Umbilical cord (tissue), 2 donors: ENCODE results near the gene CTSW. TPM values are rescaled to one million over a fixed set of nuclear protein-coding genes. Genes with fewer than 3 reads are reported as not detected.

Experiments used
- DNase-seq: peaks from one replicate; pipeline ENCODE4 v3.0.0-alpha.2; 2015; ENCODE audit warnings: low spot score
- total RNA-seq: library from RNA; depleted of rRNA; stranded (reverse); fragments of >200 nt; gene quantifications from one replicate; pipeline ENCODE4 v1.2.3, GENCODE V29; 2014; ENCODE audit warnings: low replicate concordance; ENCODE audit not compliant: insufficient read depth

The CTSW gene
- total RNA-seq, 1 donor from 2014 or later: not detected

GRCh38 chr11:65927904-65928397, 48.3 kb downstream of the CTSW start:
- DNase-seq: no peak

DNA sequence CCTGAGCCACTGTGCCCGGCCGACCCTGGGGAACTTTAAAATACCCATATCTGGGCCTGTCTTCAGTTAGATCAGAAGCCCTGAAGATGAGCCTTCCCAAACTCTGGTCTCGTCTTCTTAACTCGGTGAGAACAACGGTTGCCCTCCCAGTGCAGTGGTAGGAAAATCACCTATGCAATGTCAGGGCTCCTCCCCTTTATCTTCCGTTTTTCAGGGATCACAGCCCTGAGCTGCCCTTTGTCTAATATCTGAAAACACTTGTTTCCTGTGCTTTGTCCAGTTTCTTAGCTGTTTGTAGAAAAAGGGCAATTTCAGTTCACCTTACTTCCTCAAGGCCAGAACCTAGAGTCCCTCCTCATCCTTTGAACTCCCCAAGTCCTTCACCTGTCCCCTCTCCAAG, 49.0 kb downstream of the CTSW start:
- no peak for DNase-seq

- no peak for DNase-seq
These were observed 52.3 kb downstream of the CTSW start for GRCh38 chr11:65931773-65932557.

DNA sequence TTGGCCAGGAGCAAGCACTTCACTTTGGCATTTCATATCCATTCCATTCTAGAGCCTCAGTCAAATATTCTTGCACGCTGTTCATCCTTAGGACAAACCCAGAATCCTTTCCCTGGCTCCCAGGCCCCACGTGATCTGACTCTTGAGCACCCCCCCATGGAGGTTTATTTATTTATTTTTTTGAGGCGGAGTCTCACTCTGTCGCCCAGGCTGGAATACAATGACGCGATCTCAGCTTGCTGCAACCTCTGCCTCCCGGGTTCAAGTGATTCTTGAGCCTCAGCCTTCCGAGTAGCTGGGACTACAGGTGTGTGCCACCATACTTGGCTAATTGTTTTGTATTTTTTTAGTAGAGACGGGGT, 52.9 kb downstream of the CTSW start:
- DNase-seq: no peak

Other genes starting within 250 kb of the CTSW start
- 23.8 TPM for gene SIPA1, start 241.7 kb upstream of the CTSW start, total RNA-seq
- 7.7 TPM for gene RELA, start 216.9 kb upstream of the CTSW start, total RNA-seq
- gene KAT5, start 167.6 kb upstream of the CTSW start, total RNA-seq: 51.8 TPM
- gene RNASEH2C, start 159.0 kb upstream of the CTSW start, total RNA-seq: 50.3 TPM
- 9.6 TPM for gene AP5B1, start 98.9 kb upstream of the CTSW start, total RNA-seq
- gene OVOL1, start 92.8 kb upstream of the CTSW start, total RNA-seq: 1.4 TPM
- 1.9 TPM for gene SNX32, start 45.9 kb upstream of the CTSW start, total RNA-seq
- gene CFL1, start 21.7 kb upstream of the CTSW start, total RNA-seq: 353 TPM
- 38.3 TPM for gene MUS81, start 19.4 kb upstream of the CTSW start, total RNA-seq
- 85.5 TPM for gene EFEMP2, start 7.0 kb upstream of the CTSW start, total RNA-seq
- 103 TPM for gene FIBP, start 8.6 kb downstream of the CTSW start, total RNA-seq
- 8.4 TPM for gene CCDC85B, start 10.8 kb downstream of the CTSW start, total RNA-seq
- gene FOSL1, start 20.6 kb downstream of the CTSW start, total RNA-seq: not detected
- 15.9 TPM for gene C11orf68, start 39.2 kb downstream of the CTSW start, total RNA-seq
- gene DRAP1, start 39.6 kb downstream of the CTSW start, total RNA-seq: 69.6 TPM
- gene TSGA10IP, start 65.6 kb downstream of the CTSW start, total RNA-seq: not detected
- 38.0 TPM for gene SART1, start 81.9 kb downstream of the CTSW start, total RNA-seq
- gene EIF1AD, start 122.3 kb downstream of the CTSW start, total RNA-seq: 16.1 TPM
- gene BANF1, start 122.7 kb downstream of the CTSW start, total RNA-seq: 31.3 TPM
- 4.6 TPM for gene CST6, start 132.2 kb downstream of the CTSW start, total RNA-seq
- gene CATSPER1, start 146.6 kb downstream of the CTSW start, total RNA-seq: 0.48 TPM
- gene GAL3ST3, start 169.3 kb downstream of the CTSW start, total RNA-seq: 2.9 TPM
- 86.2 TPM for gene SF3B2, start 172.5 kb downstream of the CTSW start, total RNA-seq
- gene PACS1, start 190.4 kb downstream of the CTSW start, total RNA-seq: 42.6 TPM